K562 (cell line): ENCODE measurements around the gene SUCO. TPM values are rescaled to one million over a fixed set of nuclear protein-coding genes. Genes with fewer than 3 reads are reported as not detected.

Source experiments
- ATAC-seq: fragments of 200-7000 bp; cut with Tn5 transposase; 3 replicates; pipeline ENCODE4 v1.9.1; 2020; ENCODE audit warnings: moderate library complexity
- BruUV-seq: library from RNA; stranded (reverse); fragments of 400-500 nt; replicated peaks from 2 replicates; lab custom pipeline; 2021; lab: Mats Ljungman, UMichigan
- CTCF ChIA-PET: fragments of 300-600 bp; formaldehyde crosslinking; extraction: SDS; loops from one replicate; lab custom pipeline; 2021; ENCODE audit warnings: low intra/inter-chr PET ratio; lab: Yijun Ruan, JAX
- POLR2A ChIA-PET: fragments of 300-600, 350-650 bp; sonication (Branson Sonifier 250); formaldehyde crosslinking; extraction: SDS; loops from one replicate; lab custom pipeline; 2021; ENCODE audit warnings: antibody characterized with exemption, inconsistent platforms; lab: Yijun Ruan, JAX
- DNase-seq, 4 experiments: peaks; one replicate each; pipeline versions ENCODE4 v3.0.0 to v3.0.0-alpha.2; 2011 to 2018; ENCODE audit warnings: low spot score in 3 of 4, mixed read lengths in 3 of 4; ENCODE audit errors: extremely low read depth in 1 of 4
- FAIRE-seq: peaks from 2 replicates; lab custom pipeline; 2011; peaks lifted over from hg19 to GRCh38; lab: Jason Lieb, UNC
- H2AFZ ChIP-seq: 2 replicates; pipeline ENCODE4 v1.6.0; 2011; ENCODE audit warnings: low read depth, low read length, control low read depth, inconsistent platforms
- H3K27ac ChIP-seq: fragments of 200-600 bp; 3 replicates; pipeline ENCODE4 v1.8.0; 2011; ENCODE audit warnings: low read depth, mild to moderate bottlenecking, control low read depth, inconsistent platforms, low read length, moderate library complexity, mixed read lengths; ENCODE audit errors: extremely low read depth
- H3K27me3 ChIP-seq, 2 experiments: fragments of 300-600 bp in 1 of 2; 2 replicates in 1 of 2; 3 replicates in 1 of 2; pipeline versions ENCODE4 v1.6.0 to v1.8.0; 2011; ENCODE audit warnings: inconsistent platforms in 2 of 2, low read length in 2 of 2, mild to moderate bottlenecking in 1 of 2, mixed read lengths in 1 of 2, moderate library complexity in 1 of 2; ENCODE audit not compliant: control insufficient read depth in 2 of 2, insufficient read depth in 2 of 2
- H3K36me3 ChIP-seq: fragments of 300-600 bp; 3 replicates; pipeline ENCODE4 v1.8.0; 2011; ENCODE audit warnings: mild to moderate bottlenecking, low read length, inconsistent platforms; ENCODE audit not compliant: control insufficient read depth, insufficient read depth
- H3K4me1 ChIP-seq, 2 experiments: fragments of 200-600 bp in 1 of 2; replicated peaks in 1 of 2; 2 replicates in 1 of 2; 3 replicates in 1 of 2; pipeline versions ENCODE4 v1.5.1 to v1.8.0; 2011; ENCODE audit warnings: inconsistent platforms in 2 of 2, low read length in 2 of 2, mild to moderate bottlenecking in 1 of 2, mixed read lengths in 1 of 2, moderate library complexity in 1 of 2; ENCODE audit not compliant: control insufficient read depth in 2 of 2, insufficient read depth in 2 of 2
- H3K4me2 ChIP-seq: 2 replicates; pipeline ENCODE4 v1.6.1; 2011; ENCODE audit warnings: low read length, control low read depth, inconsistent platforms, mixed read lengths; ENCODE audit not compliant: insufficient read depth
- H3K4me3 ChIP-seq: fragments of 200-600 bp; sonication (generic), shearing (Covaris generic); 2 replicates; pipeline ENCODE4 v1.5.1; 2016; ENCODE audit warnings: control low read depth, inconsistent platforms
- H3K79me2 ChIP-seq: fragments of 200-600 bp; 3 replicates; pipeline ENCODE4 v1.8.0; 2011; ENCODE audit warnings: low read length, inconsistent platforms; ENCODE audit not compliant: control insufficient read depth, insufficient read depth
- H3K9ac ChIP-seq, 2 experiments: 2 replicates each; pipeline versions ENCODE4 v1.6.0 to v1.6.1; 2011; ENCODE audit warnings: low read depth in 2 of 2, low read length in 2 of 2, control low read depth in 1 of 2, inconsistent platforms in 1 of 2, mild to moderate bottlenecking in 1 of 2, mixed read lengths in 1 of 2; ENCODE audit not compliant: insufficient read depth in 1 of 2
- H3K9me1 ChIP-seq: one replicate; pipeline ENCODE4 v1.6.0; 2011; ENCODE audit warnings: inconsistent platforms, mild to moderate bottlenecking, low read length, moderate library complexity; ENCODE audit not compliant: control insufficient read depth, insufficient read depth
- H3K9me3 ChIP-seq: replicated peaks from 2 replicates; pipeline ENCODE4 v1.5.1; 2011; ENCODE audit warnings: low read depth, low read length, inconsistent platforms; ENCODE audit not compliant: control insufficient read depth, insufficient read depth
- H4K20me1 ChIP-seq: replicated peaks from 2 replicates; pipeline ENCODE4 v1.6.1; 2011; ENCODE audit warnings: low read length, inconsistent platforms, mixed read lengths; ENCODE audit not compliant: control insufficient read depth, insufficient read depth
- MGA ChIP-seq: fragments of 450-650 bp; IDR thresholded peaks from 2 replicates; pipeline ENCODE4 v1.6.1; 2016; ENCODE audit warnings: mild to moderate bottlenecking, moderate library complexity
- PTBP1 ChIP-seq: fragments of 200-400 bp; formaldehyde crosslinking; IDR thresholded peaks from 2 replicates; pipeline ENCODE4 v1.6.1; 2017; ENCODE audit warnings: low read depth, low read length
- ZNF124 ChIP-seq: sonication (generic); formaldehyde crosslinking; IDR thresholded peaks from 2 replicates; pipeline ENCODE4 v1.8.1; 2022; ENCODE audit warnings: missing genetic modification reagents
- WGBS: fragments of 100-300 bp; shearing (Covaris generic); methylation state at CpG from one replicate; pipeline ENCODE4 v1.1.6; 2016; ENCODE audit warnings: low coverage, mixed read lengths; ENCODE audit not compliant: insufficient coverage; ENCODE audit errors: missing lambda C conversion rate; 5-methylcytosine and 5-hydroxymethylcytosine counted together
- in situ Hi-C: fragments of 300-500 bp; cut with MboI; formaldehyde crosslinking; loops from 4 replicates; pipeline ENCODE4 v1.15.0; 2018; ENCODE audit warnings: inconsistent platforms, mixed read lengths
- intact Hi-C: fragments of 100-400 bp; cut with micrococcal nuclease; formaldehyde crosslinking; loops from 2 replicates; pipeline ENCODE4 v1.14.2; 2022
- polyA plus RNA-seq, 8 experiments: library from polyadenylated mRNA; depleted of rRNA in 4 of 8; stranded (reverse) in 5 of 8; unstranded in 3 of 8; fragments of >200 nt; fragmentation: Nextera tagmentation in 2 of 8; fragmentation: Illumina TruSeq in 1 of 8; extraction: Ambion mirVana in 2 of 8; extraction: Trizol in 1 of 8; gene quantifications; 2 replicates each; pipeline versions ENCODE4 v1.2.1 to v1.2.3, GENCODE V29; 2011 to 2014; ENCODE audit warnings: inconsistent platforms in 1 of 8, missing spikeins in 1 of 8
- total RNA-seq, 7 experiments: library from RNA; depleted of rRNA in 6 of 7; stranded (reverse); fragments of >200 nt in 6 of 7; fragmentation: Illumina TruSeq in 2 of 7; extraction: Trizol in 2 of 7; gene quantifications; 2 replicates each; pipeline versions ENCODE4 v1.2.1 to v1.2.3, GENCODE V29; 2011 to 2021; ENCODE audit warnings: low replicate concordance in 1 of 7
- TF ChIP-seq, protein P1 (sequence below): IDR thresholded peaks from 2 replicates; pipeline ENCODE4 v1.6.1; 2016; ENCODE audit warnings: missing genetic modification characterization, missing compliant biosample characterization
- TF ChIP-seq, protein P2 (sequence below): fragments of 450-650 bp; IDR thresholded peaks from 2 replicates; pipeline ENCODE4 v1.6.1; 2017; ENCODE audit warnings: antibody characterized with exemption

SUCO gene
- total and polyA plus RNA-seq, 9 of the 15 experiments (the other 6 are each of a cell fraction or from before 2014, with no cell fraction given), result 2.5 to 20.6 (median 14.3) TPM

- 0 out of 2 replicates have a peak overlapping the region, but pooled peaks have one; percentile 36 for H2AFZ ChIP-seq
- H3K9me1 ChIP-seq, result no peaks in the 10 kb centered on the region
- H3K9me3 ChIP-seq, result no peaks in the 10 kb centered on the region
- no peak overlapping the region for H3K27ac ChIP-seq
- FAIRE-seq (no peak), DNase-seq (no peak), ATAC-seq (no peak)
- 17% methylated on average over 8 of the region's 8 CpGs for WGBS
- H4K20me1 ChIP-seq, result no peaks in the 10 kb centered on the region
- TF ChIP-seq PTBP1 (no peak), ZNF124 (CRISPR knock-in tag) (no peak), MGA (peak; percentile 21; the same call in 1 of the 2 replicates)
- TF ChIP-seq, protein P1, sequence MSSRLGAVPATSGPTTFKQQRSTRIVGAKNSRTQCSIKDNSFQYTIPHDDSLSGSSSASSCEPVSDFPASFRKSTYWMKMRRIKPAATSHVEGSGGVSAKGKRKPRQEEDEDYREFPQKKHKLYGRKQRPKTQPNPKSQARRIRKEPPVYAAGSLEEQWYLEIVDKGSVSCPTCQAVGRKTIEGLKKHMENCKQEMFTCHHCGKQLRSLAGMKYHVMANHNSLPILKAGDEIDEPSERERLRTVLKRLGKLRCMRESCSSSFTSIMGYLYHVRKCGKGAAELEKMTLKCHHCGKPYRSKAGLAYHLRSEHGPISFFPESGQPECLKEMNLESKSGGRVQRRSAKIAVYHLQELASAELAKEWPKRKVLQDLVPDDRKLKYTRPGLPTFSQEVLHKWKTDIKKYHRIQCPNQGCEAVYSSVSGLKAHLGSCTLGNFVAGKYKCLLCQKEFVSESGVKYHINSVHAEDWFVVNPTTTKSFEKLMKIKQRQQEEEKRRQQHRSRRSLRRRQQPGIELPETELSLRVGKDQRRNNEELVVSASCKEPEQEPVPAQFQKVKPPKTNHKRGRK (tag), result no peak
- TF ChIP-seq, protein P2, sequence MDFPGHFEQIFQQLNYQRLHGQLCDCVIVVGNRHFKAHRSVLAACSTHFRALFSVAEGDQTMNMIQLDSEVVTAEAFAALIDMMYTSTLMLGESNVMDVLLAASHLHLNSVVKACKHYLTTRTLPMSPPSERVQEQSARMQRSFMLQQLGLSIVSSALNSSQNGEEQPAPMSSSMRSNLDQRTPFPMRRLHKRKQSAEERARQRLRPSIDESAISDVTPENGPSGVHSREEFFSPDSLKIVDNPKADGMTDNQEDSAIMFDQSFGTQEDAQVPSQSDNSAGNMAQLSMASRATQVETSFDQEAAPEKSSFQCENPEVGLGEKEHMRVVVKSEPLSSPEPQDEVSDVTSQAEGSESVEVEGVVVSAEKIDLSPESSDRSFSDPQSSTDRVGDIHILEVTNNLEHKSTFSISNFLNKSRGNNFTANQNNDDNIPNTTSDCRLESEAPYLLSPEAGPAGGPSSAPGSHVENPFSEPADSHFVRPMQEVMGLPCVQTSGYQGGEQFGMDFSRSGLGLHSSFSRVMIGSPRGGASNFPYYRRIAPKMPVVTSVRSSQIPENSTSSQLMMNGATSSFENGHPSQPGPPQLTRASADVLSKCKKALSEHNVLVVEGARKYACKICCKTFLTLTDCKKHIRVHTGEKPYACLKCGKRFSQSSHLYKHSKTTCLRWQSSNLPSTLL, result no peak
- peaks cover 0 to 14% of the 10 kb centered on the region in 2 experiments; a peak in 3 of 5 replicates for H3K4me1 ChIP-seq
- H3K4me2 ChIP-seq, result no peak overlapping the region
- no TSS peak for BruUV-seq
- intact Hi-C loops (no loop called here), in situ Hi-C loops (no loop called here)
- no peak overlapping the region for H3K4me3 ChIP-seq
- ChIA-PET POLR2A (interaction anchor here (0.6 kb wide), 1 partner anchor 14 kb away, joined by 3 read pairs; no protein-coding TSS in a partner anchor), CTCF (no interaction called here)
- H3K27me3 ChIP-seq, result no peaks in the 10 kb centered on the region
- H3K9ac ChIP-seq, result no peak overlapping the region
- no peaks in the 10 kb centered on the region for H3K36me3 ChIP-seq
- no peaks in the 10 kb centered on the region for H3K79me2 ChIP-seq
Observed at GRCh38 chr1:172647110-172647564, 114.2 kb downstream of the SUCO start.
